HepG2 (cell line): ENCODE results near the gene EFCAB8. TPM values are rescaled to one million over a fixed set of nuclear protein-coding genes. Genes with fewer than 3 reads are reported as not detected.

Experiments used
- IRF9 ChIP-seq: sonication (generic); formaldehyde crosslinking; IDR thresholded peaks from 2 replicates; pipeline ENCODE4 v1.8.0; 2022; ENCODE audit warnings: missing genetic modification reagents, mild to moderate bottlenecking, borderline replicate concordance
- KDM1A ChIP-seq: IDR thresholded peaks from 2 replicates; pipeline ENCODE4 v1.6.1; 2016; ENCODE audit warnings: missing compliant biosample characterization
- MYC ChIP-seq: sonication (generic); formaldehyde crosslinking; IDR thresholded peaks from 2 replicates; pipeline ENCODE4 v1.9.0; 2021; ENCODE audit warnings: missing genetic modification reagents, borderline replicate concordance
- TEF ChIP-seq: sonication (generic); formaldehyde crosslinking; IDR thresholded peaks from 2 replicates; pipeline ENCODE4 v1.5.0; 2020; ENCODE audit warnings: missing genetic modification reagents
- TERF1 ChIP-seq: sonication (generic); formaldehyde crosslinking; IDR thresholded peaks from 2 replicates; pipeline ENCODE4 v1.8.0; 2022; ENCODE audit warnings: mild to moderate bottlenecking, missing genetic modification reagents, moderate library complexity
- ZBTB3 ChIP-seq: sonication (generic); formaldehyde crosslinking; IDR thresholded peaks from 2 replicates; pipeline ENCODE4 v1.4.0; 2020; ENCODE audit warnings: low read depth, mild to moderate bottlenecking, moderate library complexity, missing genetic modification reagents, borderline replicate concordance
- ZBTB4 ChIP-seq: sonication (generic); formaldehyde crosslinking; IDR thresholded peaks from 2 replicates; pipeline ENCODE4 v1.4.0; 2020; ENCODE audit warnings: missing genetic modification reagents, mild to moderate bottlenecking, borderline replicate concordance
- ZBTB49 ChIP-seq: sonication (generic); formaldehyde crosslinking; IDR thresholded peaks from 2 replicates; pipeline ENCODE4 v1.4.0; 2020; ENCODE audit warnings: missing genetic modification reagents, borderline replicate concordance
- ZNF225 ChIP-seq: sonication (generic); formaldehyde crosslinking; IDR thresholded peaks from 2 replicates; pipeline ENCODE4 v1.4.0; 2020; ENCODE audit warnings: mild to moderate bottlenecking, missing genetic modification reagents
- ZNF670 ChIP-seq: sonication (generic); formaldehyde crosslinking; IDR thresholded peaks from 2 replicates; pipeline ENCODE4 v1.8.0; 2022; ENCODE audit warnings: mild to moderate bottlenecking, missing genetic modification reagents, borderline replicate concordance
- ZNF7 ChIP-seq: IDR thresholded peaks from 2 replicates; pipeline ENCODE4 v1.6.1; 2016; ENCODE audit warnings: missing biosample characterization, missing genetic modification reagents
- ZNF746 ChIP-seq: sonication (generic); formaldehyde crosslinking; IDR thresholded peaks from 2 replicates; pipeline ENCODE4 v1.8.0; 2022; ENCODE audit warnings: mild to moderate bottlenecking, missing genetic modification reagents
- ZNF776 ChIP-seq: sonication (generic); formaldehyde crosslinking; IDR thresholded peaks from 2 replicates; pipeline ENCODE4 v1.4.0; 2020; ENCODE audit warnings: mild to moderate bottlenecking, missing genetic modification reagents
- ZNF784 ChIP-seq: sonication (generic); formaldehyde crosslinking; IDR thresholded peaks from 2 replicates; pipeline ENCODE4 v1.5.1; 2020; ENCODE audit warnings: missing genetic modification reagents, mild to moderate bottlenecking, borderline replicate concordance
- ZNF839 ChIP-seq: sonication (generic); formaldehyde crosslinking; IDR thresholded peaks from 2 replicates; pipeline ENCODE4 v1.4.0; 2020; ENCODE audit warnings: missing genetic modification reagents, mild to moderate bottlenecking, borderline replicate concordance
- ZNF879 ChIP-seq: sonication (generic); formaldehyde crosslinking; IDR thresholded peaks from 2 replicates; pipeline ENCODE4 v1.8.1; 2023; ENCODE audit warnings: missing genetic modification reagents
- ZSCAN21 ChIP-seq: sonication (generic); formaldehyde crosslinking; IDR thresholded peaks from 2 replicates; pipeline ENCODE4 v1.8.0; 2022; ENCODE audit warnings: mild to moderate bottlenecking, missing genetic modification reagents, moderate library complexity, borderline replicate concordance
- polyA plus RNA-seq, 8 experiments: library from polyadenylated mRNA; depleted of rRNA in 3 of 8; stranded (reverse) in 7 of 8; unstranded in 1 of 8; fragments of >200 nt; fragmentation: Illumina TruSeq in 4 of 8; extraction: Trizol in 4 of 8; gene quantifications; 2 replicates each; pipeline versions ENCODE4 v1.2.1 to v1.2.3, GENCODE V29; 2011 to 2016; ENCODE audit warnings: low read depth in 4 of 8, missing spikeins in 1 of 8, mixed read lengths in 1 of 8; ENCODE audit not compliant: insufficient read depth in 1 of 8
- total RNA-seq, 5 experiments: library from RNA; depleted of rRNA; stranded (reverse); fragments of >200 nt; fragmentation: Illumina TruSeq; extraction: Trizol; gene quantifications; 2 replicates each; pipeline ENCODE4 v1.2.3, GENCODE V29; 2016; ENCODE audit warnings: low read depth in 1 of 5

The EFCAB8 gene
- total and polyA plus RNA-seq, 2 of the 13 experiments (the other 11 are each of a cell fraction or from before 2014, with no cell fraction given): 0.15 to 0.22 TPM

- TF ChIP-seq TEF (CRISPR knock-in tag) (no peak), ZNF879 (CRISPR knock-in tag) (no peak), ZNF746 (CRISPR knock-in tag) (peak; percentile 96), ZNF784 (CRISPR knock-in tag) (peak; percentile 95), ZNF670 (CRISPR knock-in tag) (peak; percentile 92), ZSCAN21 (CRISPR knock-in tag) (peak; percentile 65), MYC (CRISPR knock-in tag) (peak; percentile 99), ZNF839 (CRISPR knock-in tag) (peak; percentile 83; the same call in 1 of the 2 replicates), ZBTB3 (CRISPR knock-in tag) (peak; percentile 93), ZBTB49 (peak; percentile 49; the same call in 1 of the 2 replicates), ZNF7 (CRISPR knock-in tag) (0 out of 2 replicates have a peak, but pooled peaks have one; percentile 6), IRF9 (CRISPR knock-in tag) (peak; percentile 70), TERF1 (CRISPR knock-in tag) (no peak; the same call in 1 of the 2 replicates), KDM1A (CRISPR knock-in tag) (peak; percentile 35; the same call in 1 of the 2 replicates), ZNF776 (CRISPR knock-in tag) (0 out of 2 replicates have a peak, but pooled peaks have one; percentile 16), ZNF225 (CRISPR knock-in tag) (peak; percentile 5; the same call in 1 of the 2 replicates), ZBTB4 (peak; percentile 93)
Measured at GRCh38 chr20:33007376-33008335, 148.9 kb downstream of the EFCAB8 start, which contains the start of gene BPIFB2 (continued).
